A549 (cell line): ENCODE results near the gene FBXO21. TPM values are rescaled to one million over a fixed set of nuclear protein-coding genes. Genes with fewer than 3 reads are reported as not detected.

Source experiments
- ATAC-seq, 2 experiments: fragments of 200-7000 bp in 1 of 2; fragments of >200 bp in 1 of 2; cut with Nextera tagmentation in 1 of 2; cut with Tn5 transposase in 1 of 2; 3 replicates each; pipeline versions ENCODE4 v1.8.0 to v1.9.1; 2018 to 2020; ENCODE audit warnings: mild to moderate bottlenecking in 1 of 2, moderate library complexity in 1 of 2
- CTCF ChIA-PET: fragments of 300-600 bp; sonication (Branson Sonifier 250); formaldehyde crosslinking; extraction: SDS; loops from one replicate; lab custom pipeline; 2021; ENCODE audit warnings: antibody characterized with exemption, inconsistent platforms; lab: Yijun Ruan, JAX
- POLR2A ChIA-PET: fragments of 350-600 bp; formaldehyde crosslinking; extraction: SDS; loops from one replicate; lab custom pipeline; 2021; ENCODE audit warnings: antibody characterized with exemption, inconsistent platforms; lab: Yijun Ruan, JAX
- DNase-seq, 2 experiments: peaks; one replicate each; pipeline versions ENCODE4 v3.0.0 to v3.0.0-alpha.2; 2011 to 2016; ENCODE audit warnings: low read depth in 1 of 2, low spot score in 1 of 2
- FAIRE-seq: peaks from 2 replicates; lab custom pipeline; 2011; peaks lifted over from hg19 to GRCh38; lab: Jason Lieb, UNC
- H3K27ac ChIP-seq, 2 experiments: fragments of >200 bp; sonication (Bioruptor Twin); formaldehyde crosslinking; 3 replicates each; pipeline ENCODE4 v1.5.1; 2016 to 2017
- H3K4me1 ChIP-seq: fragments of >200 bp; sonication (Bioruptor Twin); formaldehyde crosslinking; 3 replicates; pipeline ENCODE4 v1.6.1; 2016
- H3K4me2 ChIP-seq: fragments of >200 bp; sonication (Bioruptor Twin); formaldehyde crosslinking; 3 replicates; pipeline ENCODE4 v1.6.1; 2016
- H3K4me3 ChIP-seq: fragments of >200 bp; sonication (Bioruptor Twin); formaldehyde crosslinking; 3 replicates; pipeline ENCODE4 v1.5.1; 2016
- H3K9me3 ChIP-seq: fragments of >200 bp; sonication (Bioruptor Twin); formaldehyde crosslinking; 3 replicates; pipeline ENCODE4 v1.6.1; 2016
- BHLHE40 ChIP-seq: IDR thresholded peaks from 2 replicates; pipeline ENCODE4 v1.6.1; 2012; ENCODE audit warnings: low read depth, low read length, inconsistent platforms
- CBX8 ChIP-seq: fragments of 200-600 bp; sonication (generic); IDR thresholded peaks from 2 replicates; pipeline ENCODE4 v1.6.1; 2016
- CHD4 ChIP-seq: fragments of 200-600 bp; sonication (generic); IDR thresholded peaks from 2 replicates; pipeline ENCODE4 v1.6.1; 2016; ENCODE audit warnings: antibody characterized with exemption, mild to moderate bottlenecking, borderline replicate concordance
- EHF ChIP-seq: fragments of 250-450 bp; sonication (Bioruptor Pico); IDR thresholded peaks from 2 replicates; pipeline ENCODE4 v1.5.0; 2020; ENCODE audit warnings: mild to moderate bottlenecking
- EHMT2 ChIP-seq: fragments of 200-600 bp; sonication (generic); IDR thresholded peaks from 2 replicates; pipeline ENCODE4 v1.6.1; 2016; ENCODE audit warnings: antibody characterized with exemption, low read depth, mild to moderate bottlenecking, moderate library complexity
- FOSL2 ChIP-seq, 2 experiments: fragments of 450-650 bp in 1 of 2; fragments of >200 bp in 1 of 2; sonication (Bioruptor Twin) in 1 of 2; formaldehyde crosslinking; IDR thresholded peaks; 2 replicates each; pipeline versions ENCODE4 v1.5.0 to v1.6.1; 2016 to 2020; ENCODE audit warnings: mild to moderate bottlenecking in 1 of 2, moderate library complexity in 1 of 2
- FOXS1 ChIP-seq: fragments of 250-450 bp; sonication (Bioruptor Pico); IDR thresholded peaks from 2 replicates; pipeline ENCODE4 v1.5.0; 2020; ENCODE audit warnings: mild to moderate bottlenecking, moderate library complexity
- HOXA7 ChIP-seq: fragments of 250-450 bp; sonication (Bioruptor Pico); IDR thresholded peaks from 2 replicates; pipeline ENCODE4 v1.5.0; 2020; ENCODE audit warnings: mild to moderate bottlenecking, moderate library complexity
- HOXB13 ChIP-seq: fragments of 250-450 bp; sonication (Bioruptor Pico); IDR thresholded peaks from 2 replicates; pipeline ENCODE4 v1.5.0; 2020; ENCODE audit warnings: low read depth, mild to moderate bottlenecking, moderate library complexity
- HOXB5 ChIP-seq: fragments of 250-450 bp; sonication (Bioruptor Pico); IDR thresholded peaks from 2 replicates; pipeline ENCODE4 v1.5.0; 2020; ENCODE audit warnings: mild to moderate bottlenecking, moderate library complexity
- JUN ChIP-seq, 2 experiments: fragments of >200 bp; sonication (Bioruptor Twin); formaldehyde crosslinking; IDR thresholded peaks; 2 replicates in 1 of 2; 3 replicates in 1 of 2; pipeline ENCODE4 v1.6.1; 2016 to 2017
- MAZ ChIP-seq: fragments of 150-350 bp; IDR thresholded peaks from 2 replicates; pipeline ENCODE4 v1.6.1; 2014; ENCODE audit warnings: antibody characterized with exemption, low read depth, low read length, borderline replicate concordance
- NFE2L2 ChIP-seq: fragments of 150-350 bp; conservative IDR thresholded peaks from 2 replicates; pipeline ENCODE4 v1.6.1; 2014; ENCODE audit warnings: low read length
- NPAS2 ChIP-seq: fragments of 250-450 bp; sonication (Bioruptor Pico); IDR thresholded peaks from 2 replicates; pipeline ENCODE4 v1.8.0; 2022; ENCODE audit warnings: mild to moderate bottlenecking, moderate library complexity, borderline replicate concordance
- POLR2AphosphoS2 ChIP-seq: conservative IDR thresholded peaks from 2 replicates; pipeline ENCODE4 v1.6.1; 2012; ENCODE audit warnings: low read length, improper control_type of control experiment, inconsistent platforms
- RARB ChIP-seq: fragments of 250-450 bp; sonication (Bioruptor Pico); IDR thresholded peaks from 2 replicates; pipeline ENCODE4 v1.8.0; 2021; ENCODE audit warnings: mild to moderate bottlenecking, moderate library complexity
- TFCP2L1 ChIP-seq: fragments of 250-450 bp; sonication (Bioruptor Pico); IDR thresholded peaks from 2 replicates; pipeline ENCODE4 v1.5.0; 2021; ENCODE audit warnings: mild to moderate bottlenecking
- ZC3H11A ChIP-seq: fragments of 450-650 bp; IDR thresholded peaks from 2 replicates; pipeline ENCODE4 v1.6.1; 2014; ENCODE audit warnings: antibody characterized with exemption, mild to moderate bottlenecking
- ZFP36 ChIP-seq: fragments of 450-650 bp; IDR thresholded peaks from 2 replicates; pipeline ENCODE4 v1.6.1; 2014; ENCODE audit warnings: borderline replicate concordance; ENCODE audit not compliant: partially characterized antibody
- ZNF302 ChIP-seq: fragments of 250-450 bp; sonication (Bioruptor Pico); IDR thresholded peaks from 2 replicates; pipeline ENCODE4 v1.9.0; 2021; ENCODE audit warnings: inconsistent platforms, mild to moderate bottlenecking, moderate library complexity
- WGBS: methylation state at CpG from one replicate; pipeline ENCODE4 v1.1.6; 2017; ENCODE audit errors: missing lambda C conversion rate; 5-methylcytosine and 5-hydroxymethylcytosine counted together
- polyA plus RNA-seq, 4 experiments: library from polyadenylated mRNA; depleted of rRNA in 3 of 4; stranded (reverse); fragments of >200 nt; fragmentation: RNase III in 1 of 4; extraction: RNeasy Plus Mini Kit Qiagen cat#74134 plus additional on column Dnase treatment in 1 of 4; gene quantifications; 2 replicates in 3 of 4; 3 replicates in 1 of 4; pipeline ENCODE4 v1.2.3, GENCODE V29; 2011 to 2017
- TF ChIP-seq, protein P1 (sequence below): fragments of 450-650 bp; IDR thresholded peaks from 2 replicates; pipeline ENCODE4 v1.6.1; 2014; ENCODE audit warnings: antibody characterized with exemption
- TF ChIP-seq, protein P2 (sequence below): IDR thresholded peaks from 2 replicates; pipeline ENCODE4 v1.6.1; 2012
- TF ChIP-seq, protein P3 (sequence below): fragments of 200-600 bp; sonication (generic); IDR thresholded peaks from 2 replicates; pipeline ENCODE4 v1.6.1; 2016; ENCODE audit warnings: antibody characterized with exemption, mild to moderate bottlenecking, moderate library complexity
- TF ChIP-seq, protein P4 (sequence below): IDR thresholded peaks from 2 replicates; pipeline ENCODE4 v1.6.1; 2012
- TF ChIP-seq, protein P5 (sequence below): fragments of 150-350 bp; IDR thresholded peaks from 2 replicates; pipeline ENCODE4 v1.6.1; 2014; ENCODE audit warnings: low read depth, mild to moderate bottlenecking, low read length
- TF ChIP-seq, protein P6 (sequence below): fragments of 250-450 bp; sonication (Bioruptor Pico); IDR thresholded peaks from 2 replicates; pipeline ENCODE4 v1.5.0; 2021; ENCODE audit warnings: mild to moderate bottlenecking, moderate library complexity, borderline replicate concordance

Gene FBXO21
- polyA plus RNA-seq, 2 of the 4 experiments (the other 2 are of a cell fraction): 33.2 to 62.4 TPM

DNA sequence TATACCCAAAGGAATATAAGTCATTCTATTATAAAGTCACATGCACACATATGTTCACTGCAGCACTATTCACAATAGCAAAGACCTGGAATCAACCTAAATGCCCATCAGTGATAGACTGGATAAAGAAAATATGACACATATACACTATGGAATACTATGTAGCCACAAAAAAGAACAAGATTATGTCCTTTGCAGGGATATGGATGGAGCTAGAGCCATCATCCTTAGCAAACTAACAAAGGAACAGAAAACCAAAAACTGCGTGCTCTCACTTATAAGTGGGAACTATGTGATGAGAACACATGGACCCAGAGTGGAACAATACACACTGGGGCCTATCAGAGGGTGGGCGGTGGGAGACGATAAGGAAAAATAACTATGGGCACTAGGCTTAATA lies 21.3 kb downstream of the FBXO21 start:
- WGBS: 60% methylated on average over 3 of the region's 3 CpGs
- DNase-seq: no peak
- ChIA-PET POLR2A (no interaction called here), CTCF (interaction anchor here (1.3 to 3.1 kb wide), 3 partner anchors 10 to 18 kb away, joined by 4 to 20 read pairs (median 5); no protein-coding TSS in a partner anchor)
- no peak for TF ChIP-seq ZFP36
- TF ChIP-seq FOXS1: no peak
- no peak for TF ChIP-seq EHMT2
- no peak for TF ChIP-seq POLR2AphosphoS2
- no peak for TF ChIP-seq HOXA7
- no peak for TF ChIP-seq BHLHE40
- TF ChIP-seq ZNF302 (CRISPR knock-in tag): no peak
- TF ChIP-seq CHD4: no peak
- TF ChIP-seq, protein P1, sequence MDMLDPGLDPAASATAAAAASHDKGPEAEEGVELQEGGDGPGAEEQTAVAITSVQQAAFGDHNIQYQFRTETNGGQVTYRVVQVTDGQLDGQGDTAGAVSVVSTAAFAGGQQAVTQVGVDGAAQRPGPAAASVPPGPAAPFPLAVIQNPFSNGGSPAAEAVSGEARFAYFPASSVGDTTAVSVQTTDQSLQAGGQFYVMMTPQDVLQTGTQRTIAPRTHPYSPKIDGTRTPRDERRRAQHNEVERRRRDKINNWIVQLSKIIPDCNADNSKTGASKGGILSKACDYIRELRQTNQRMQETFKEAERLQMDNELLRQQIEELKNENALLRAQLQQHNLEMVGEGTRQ: no peak
- TF ChIP-seq, protein P2, sequence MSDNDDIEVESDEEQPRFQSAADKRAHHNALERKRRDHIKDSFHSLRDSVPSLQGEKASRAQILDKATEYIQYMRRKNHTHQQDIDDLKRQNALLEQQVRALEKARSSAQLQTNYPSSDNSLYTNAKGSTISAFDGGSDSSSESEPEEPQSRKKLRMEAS: no peak
- TF ChIP-seq FOSL2 (IDR thresholded peaks at IDR 0.05): no peak
- TF ChIP-seq FOSL2 (CRISPR knock-in tag; IDR thresholded peaks at IDR 0.05): no peak
- TF ChIP-seq TFCP2L1 (CRISPR knock-in tag): no peak
- no peaks in the 10 kb centered on the region for H3K9me3 ChIP-seq
- ATAC-seq: no peak
- no peak overlapping the region for H3K4me3 ChIP-seq
- H3K4me1 ChIP-seq: peaks cover 9% of the 10 kb centered on the region
- no peak overlapping the region for H3K4me2 ChIP-seq
- no peak overlapping the region for H3K27ac ChIP-seq
- no peak for FAIRE-seq

DNA sequence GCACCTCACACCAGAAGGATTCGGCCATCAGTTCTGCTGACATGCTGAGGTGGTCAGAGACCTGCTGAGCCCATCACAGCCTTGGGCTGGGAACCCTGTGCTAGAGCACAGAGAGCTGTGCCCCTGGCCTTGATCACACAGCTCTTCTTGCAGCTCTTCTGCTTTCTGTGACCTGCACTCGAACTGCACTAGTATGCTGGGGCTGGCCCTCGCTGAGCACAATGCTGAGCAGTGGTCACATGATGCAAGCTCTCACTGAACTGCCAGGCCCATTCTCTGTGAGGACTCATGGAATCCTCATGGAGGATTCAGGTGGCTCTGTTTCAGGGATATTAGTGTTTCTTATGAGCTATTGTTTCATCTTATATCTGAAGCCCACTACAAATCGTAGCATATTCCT lies 22.5 kb downstream of the FBXO21 start:
- WGBS: 95% methylated on average over 4 of the region's 4 CpGs
- Histone ChIP-seq H3K4me3 (no peak overlapping the region), H3K4me1 (peaks cover 9% of the 10 kb centered on the region), H3K27ac (no peak overlapping the region)
- ChIA-PET CTCF (interaction anchor here (1.3 to 3.1 kb wide), 2 partner anchors 13 to 17 kb away, joined by 4 to 20 read pairs; no protein-coding TSS in a partner anchor), POLR2A (no interaction called here)
- ATAC-seq (no peak), DNase-seq (no peak)
- TF ChIP-seq, protein P1: no peak
- no peak for TF ChIP-seq RARB (CRISPR knock-in tag)
- no peak for TF ChIP-seq NFE2L2
- TF ChIP-seq HOXB13 (CRISPR knock-in tag): no peak
- TF ChIP-seq EHF (CRISPR knock-in tag): no peak
- no peak for TF ChIP-seq TFCP2L1 (CRISPR knock-in tag)
- no peak for TF ChIP-seq NPAS2 (CRISPR knock-in tag)
- no peak for TF ChIP-seq FOXS1
- TF ChIP-seq ZC3H11A: no peak
- TF ChIP-seq JUN (IDR thresholded peaks at IDR 0.05): no peak
- no peak for TF ChIP-seq POLR2AphosphoS2
- TF ChIP-seq, protein P3, sequence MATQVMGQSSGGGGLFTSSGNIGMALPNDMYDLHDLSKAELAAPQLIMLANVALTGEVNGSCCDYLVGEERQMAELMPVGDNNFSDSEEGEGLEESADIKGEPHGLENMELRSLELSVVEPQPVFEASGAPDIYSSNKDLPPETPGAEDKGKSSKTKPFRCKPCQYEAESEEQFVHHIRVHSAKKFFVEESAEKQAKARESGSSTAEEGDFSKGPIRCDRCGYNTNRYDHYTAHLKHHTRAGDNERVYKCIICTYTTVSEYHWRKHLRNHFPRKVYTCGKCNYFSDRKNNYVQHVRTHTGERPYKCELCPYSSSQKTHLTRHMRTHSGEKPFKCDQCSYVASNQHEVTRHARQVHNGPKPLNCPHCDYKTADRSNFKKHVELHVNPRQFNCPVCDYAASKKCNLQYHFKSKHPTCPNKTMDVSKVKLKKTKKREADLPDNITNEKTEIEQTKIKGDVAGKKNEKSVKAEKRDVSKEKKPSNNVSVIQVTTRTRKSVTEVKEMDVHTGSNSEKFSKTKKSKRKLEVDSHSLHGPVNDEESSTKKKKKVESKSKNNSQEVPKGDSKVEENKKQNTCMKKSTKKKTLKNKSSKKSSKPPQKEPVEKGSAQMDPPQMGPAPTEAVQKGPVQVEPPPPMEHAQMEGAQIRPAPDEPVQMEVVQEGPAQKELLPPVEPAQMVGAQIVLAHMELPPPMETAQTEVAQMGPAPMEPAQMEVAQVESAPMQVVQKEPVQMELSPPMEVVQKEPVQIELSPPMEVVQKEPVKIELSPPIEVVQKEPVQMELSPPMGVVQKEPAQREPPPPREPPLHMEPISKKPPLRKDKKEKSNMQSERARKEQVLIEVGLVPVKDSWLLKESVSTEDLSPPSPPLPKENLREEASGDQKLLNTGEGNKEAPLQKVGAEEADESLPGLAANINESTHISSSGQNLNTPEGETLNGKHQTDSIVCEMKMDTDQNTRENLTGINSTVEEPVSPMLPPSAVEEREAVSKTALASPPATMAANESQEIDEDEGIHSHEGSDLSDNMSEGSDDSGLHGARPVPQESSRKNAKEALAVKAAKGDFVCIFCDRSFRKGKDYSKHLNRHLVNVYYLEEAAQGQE: no peak
- no peak for TF ChIP-seq HOXB5
- TF ChIP-seq BHLHE40: no peak
- TF ChIP-seq CBX8: no peak
- TF ChIP-seq, protein P4, sequence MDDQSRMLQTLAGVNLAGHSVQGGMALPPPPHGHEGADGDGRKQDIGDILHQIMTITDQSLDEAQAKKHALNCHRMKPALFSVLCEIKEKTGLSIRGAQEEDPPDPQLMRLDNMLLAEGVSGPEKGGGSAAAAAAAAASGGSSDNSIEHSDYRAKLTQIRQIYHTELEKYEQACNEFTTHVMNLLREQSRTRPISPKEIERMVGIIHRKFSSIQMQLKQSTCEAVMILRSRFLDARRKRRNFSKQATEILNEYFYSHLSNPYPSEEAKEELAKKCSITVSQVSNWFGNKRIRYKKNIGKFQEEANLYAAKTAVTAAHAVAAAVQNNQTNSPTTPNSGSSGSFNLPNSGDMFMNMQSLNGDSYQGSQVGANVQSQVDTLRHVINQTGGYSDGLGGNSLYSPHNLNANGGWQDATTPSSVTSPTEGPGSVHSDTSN: no peak
- no peak for TF ChIP-seq ZFP36
- no peak for TF ChIP-seq MAZ
- TF ChIP-seq, protein P5, sequence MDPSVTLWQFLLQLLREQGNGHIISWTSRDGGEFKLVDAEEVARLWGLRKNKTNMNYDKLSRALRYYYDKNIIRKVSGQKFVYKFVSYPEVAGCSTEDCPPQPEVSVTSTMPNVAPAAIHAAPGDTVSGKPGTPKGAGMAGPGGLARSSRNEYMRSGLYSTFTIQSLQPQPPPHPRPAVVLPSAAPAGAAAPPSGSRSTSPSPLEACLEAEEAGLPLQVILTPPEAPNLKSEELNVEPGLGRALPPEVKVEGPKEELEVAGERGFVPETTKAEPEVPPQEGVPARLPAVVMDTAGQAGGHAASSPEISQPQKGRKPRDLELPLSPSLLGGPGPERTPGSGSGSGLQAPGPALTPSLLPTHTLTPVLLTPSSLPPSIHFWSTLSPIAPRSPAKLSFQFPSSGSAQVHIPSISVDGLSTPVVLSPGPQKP: no peak
- TF ChIP-seq, protein P6, sequence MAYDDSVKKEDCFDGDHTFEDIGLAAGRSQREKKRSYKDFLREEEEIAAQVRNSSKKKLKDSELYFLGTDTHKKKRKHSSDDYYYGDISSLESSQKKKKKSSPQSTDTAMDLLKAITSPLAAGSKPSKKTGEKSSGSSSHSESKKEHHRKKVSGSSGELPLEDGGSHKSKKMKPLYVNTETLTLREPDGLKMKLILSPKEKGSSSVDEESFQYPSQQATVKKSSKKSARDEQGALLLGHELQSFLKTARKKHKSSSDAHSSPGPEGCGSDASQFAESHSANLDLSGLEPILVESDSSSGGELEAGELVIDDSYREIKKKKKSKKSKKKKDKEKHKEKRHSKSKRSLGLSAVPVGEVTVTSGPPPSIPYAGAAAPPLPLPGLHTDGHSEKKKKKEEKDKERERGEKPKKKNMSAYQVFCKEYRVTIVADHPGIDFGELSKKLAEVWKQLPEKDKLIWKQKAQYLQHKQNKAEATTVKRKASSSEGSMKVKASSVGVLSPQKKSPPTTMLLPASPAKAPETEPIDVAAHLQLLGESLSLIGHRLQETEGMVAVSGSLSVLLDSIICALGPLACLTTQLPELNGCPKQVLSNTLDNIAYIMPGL (CRISPR knock-in tag): no peak
- TF ChIP-seq, all 56 proteins: peak for 0
- Histone ChIP-seq H3K4me2 (no peak overlapping the region), H3K9me3 (no peaks in the 10 kb centered on the region)
- FAIRE-seq: no peak
